ENCODE data around the gene PDCD1. TPM values are rescaled to one million over a fixed set of nuclear protein-coding genes. Genes with fewer than 3 reads are reported as not detected.

Gene PDCD1
- total RNA-seq, 1 experiment from 2014 or later: 0.22 TPM

GRCh38 chr2:241882091-241882625, 23.5 kb upstream of the PDCD1 start:
- no peaks in the 10 kb centered on the region for H3K79me2 ChIP-seq (ENCODE audit: insufficient read depth, low read length)
- peak overlapping the region; percentile 74 for H2AFZ ChIP-seq (ENCODE audit: low read depth, low read length, poor library complexity, severe bottlenecking)
- H3K4me1 ChIP-seq (ENCODE audit: control insufficient read depth in 1 of 2, insufficient read depth in 2 of 2, low read length in 2 of 2): peaks cover 10 to 23% of the 10 kb centered on the region in 2 experiments; a peak in 3 of 4 replicates
- no TSS peak for BruUV-seq (replicated peaks)
- DNase-seq (ENCODE audit: low read depth, low spot score) (no peak), ATAC-seq (peak; percentile 57)
- POLR2A ChIA-PET: no interaction called here
- H3K36me3 ChIP-seq (ENCODE audit: control insufficient read depth in 1 of 2, insufficient read depth in 2 of 2, low read length in 2 of 2): no peaks in the 10 kb centered on the region
- peak overlapping the region; percentile 70 for H3K9ac ChIP-seq (ENCODE audit: low read length)
- RAD21 ChIA-PET (ENCODE audit: low non-redundant PET in 1 of 2, low total read pairs in 2 of 2, uncharacterized antibody in 2 of 2, unreplicated experiment in 2 of 2): no interaction called here
- CTCF ChIA-PET: no interaction called here
- TF ChIP-seq CBX3 (IDR thresholded peaks at IDR 0.05; ENCODE audit: low read depth): no peak
- TF ChIP-seq ZFX (IDR thresholded peaks at IDR 0.05): peak; percentile 35; the same call in 1 of the 2 replicates
- TF ChIP-seq REST (IDR thresholded peaks at IDR 0.05; ENCODE audit: low read depth): no peak
- TF ChIP-seq YY1 (IDR thresholded peaks at IDR 0.05; ENCODE audit: extremely low read depth, insufficient replicate concordance, low read depth, low read length): no peak
- TF ChIP-seq EGR1 (IDR thresholded peaks at IDR 0.05; ENCODE audit: low read depth): no peak
- no peak for TF ChIP-seq ZNF274 (IDR thresholded peaks at IDR 0.05; ENCODE audit: low read depth, low read length)
- TF ChIP-seq CEBPB (IDR thresholded peaks at IDR 0.05; ENCODE audit: low read depth): no peak
- peak in 2 of 3 experiments; percentile 20 to 28; a peak in 3 of 6 replicates for TF ChIP-seq CTCF (IDR thresholded peaks at IDR 0.05 in 2 of 3, conservative IDR thresholded peaks at IDR 0.05 in 1 of 3; ENCODE audit: borderline replicate concordance in 1 of 3, insufficient read depth in 1 of 3, low read depth in 2 of 3, low read length in 2 of 3)
- peak; percentile 10 for TF ChIP-seq TCF7L2 (IDR thresholded peaks at IDR 0.05; ENCODE audit: borderline replicate concordance, extremely low read depth, insufficient read depth, insufficient read length)
- no peak for TF ChIP-seq ELF1 (IDR thresholded peaks at IDR 0.05; ENCODE audit: borderline replicate concordance, low read depth)
- no peak for TF ChIP-seq POLR2AphosphoS5 (IDR thresholded peaks at IDR 0.05; ENCODE audit: low read depth, low read length)
- no peak for TF ChIP-seq EZH2phosphoT487 (IDR thresholded peaks at IDR 0.05; ENCODE audit: borderline replicate concordance)
- no peak; the same call in 1 of the 2 replicates for TF ChIP-seq MAX (IDR thresholded peaks at IDR 0.05)
- H4K20me1 ChIP-seq (ENCODE audit: insufficient read depth): no peaks in the 10 kb centered on the region
- peak overlapping the region; percentile 69 for H3K27ac ChIP-seq (ENCODE audit: low read depth, low read length)
- no peaks in the 10 kb centered on the region for H3K27me3 ChIP-seq (ENCODE audit: insufficient read depth, low read length)
- H3K9me2 ChIP-seq (ENCODE audit: insufficient read depth): no peaks in the 10 kb centered on the region
- intact Hi-C loops (cut with micrococcal nuclease): loop anchor here (5.0 to 10.0 kb wide), 2 partner anchors 327 to 525 kb away; partner anchors contain the start of genes BOK and FARP2
- peak overlapping the region; percentile 44 to 67 for H3K4me3 ChIP-seq (replicated peaks in 1 of 2; ENCODE audit: low read depth in 1 of 2, low read length in 2 of 2)
- no peaks in the 10 kb centered on the region for H3K9me3 ChIP-seq (ENCODE audit: control insufficient read depth in 1 of 2, insufficient read depth in 1 of 2, low read depth in 1 of 2, low read length in 2 of 2)
- H3K4me2 ChIP-seq (ENCODE audit: low read length): peak overlapping the region; percentile 100

Measured in HCT116 (cell line).